ENCODE results near the gene DSCAML1. TPM values are rescaled to one million over a fixed set of nuclear protein-coding genes. Genes with fewer than 3 reads are reported as not detected.

The DSCAML1 gene
- total and polyA plus RNA-seq, 8 donors = 0.08 to 2.9 (median 0.45) TPM

- intact Hi-C loops (cut with DNase I; ENCODE audit: low total_unique reads) = no loop called here
- no peaks in the 10 kb centered on the region for H3K9me3 ChIP-seq
- no peak for DNase-seq
- H3K27ac ChIP-seq = no peak overlapping the region
- peaks cover 0 to 15% (median 0%) of the 10 kb centered on the region in 4 donors for H3K36me3 ChIP-seq
- H3K4me3 ChIP-seq = no peak overlapping the region
- peaks cover 0 to 35% (median 0%) of the 10 kb centered on the region in 3 donors for H3K27me3 ChIP-seq
- no peaks in the 10 kb centered on the region for H3K4me1 ChIP-seq
- no peak for TF ChIP-seq POLR2A (IDR thresholded peaks at IDR 0.05)
- no peak for TF ChIP-seq CTCF (IDR thresholded peaks at IDR 0.05)
- no peak for TF ChIP-seq EP300 (IDR thresholded peaks at IDR 0.05)
- no peak for TF ChIP-seq POLR2AphosphoS5 (IDR thresholded peaks at IDR 0.05)
- 84 to 90% (median 86%) methylated on average over 10 of the region's 10 CpGs for WGBS, 5 donors
Measured at GRCh38 chr11:117525866-117526542, 271.0 kb downstream of the DSCAML1 start.

GRCh38 chr11:117524468-117525183, 272.4 kb downstream of the DSCAML1 start:
- H3K36me3 ChIP-seq = peaks cover 0 to 15% (median 0%) of the 10 kb centered on the region in 4 donors
- intact Hi-C loops (cut with DNase I; ENCODE audit: low total_unique reads) = no loop called here
- H3K9me3 ChIP-seq = no peaks in the 10 kb centered on the region
- DNase-seq = no peak
- 85 to 91% (median 90%) methylated on average over 10 to 24 of the region's 24 CpGs for WGBS, 5 donors
- H3K4me3 ChIP-seq = no peak overlapping the region
- TF ChIP-seq POLR2AphosphoS5 (IDR thresholded peaks at IDR 0.05) (no peak), CTCF (IDR thresholded peaks at IDR 0.05) (no peak), POLR2A (IDR thresholded peaks at IDR 0.05) (no peak), EP300 (IDR thresholded peaks at IDR 0.05) (no peak)
- H3K27ac ChIP-seq = no peak overlapping the region
- peaks cover 0 to 21% (median 0%) of the 10 kb centered on the region in 3 donors for H3K27me3 ChIP-seq
- H3K4me1 ChIP-seq = no peaks in the 10 kb centered on the region

GRCh38 chr11:117523680-117524079, 273.3 kb downstream of the DSCAML1 start:
- 50 to 90% (median 78%) methylated on average over 3 of the region's 3 CpGs for WGBS, 5 donors
- intact Hi-C loops (cut with DNase I; ENCODE audit: low total_unique reads) = no loop called here

GRCh38 chr11:117521974-117522373, 275.0 kb downstream of the DSCAML1 start:
- Histone ChIP-seq H3K4me1 (no peaks in the 10 kb centered on the region), H3K27ac (no peak overlapping the region), H3K9me3 (no peaks in the 10 kb centered on the region), H3K27me3 (no peaks in the 10 kb centered on the region), H3K36me3 (peaks cover 0 to 15% (median 0%) of the 10 kb centered on the region in 4 donors), H3K4me3 (no peak overlapping the region)
- TF ChIP-seq POLR2AphosphoS5 (IDR thresholded peaks at IDR 0.05) = no peak
- no peak for TF ChIP-seq POLR2A (IDR thresholded peaks at IDR 0.05)
- WGBS, 5 donors = 53 to 92% (median 89%) methylated on average over 4 of the region's 4 CpGs
- intact Hi-C loops (cut with DNase I; ENCODE audit: low total_unique reads) = no loop called here
- DNase-seq = no peak

More at GRCh38 chr11:117523680-117524079, 273.3 kb downstream of the DSCAML1 start:
- H3K9me3 ChIP-seq = no peaks in the 10 kb centered on the region
- peaks cover 0 to 12% (median 0%) of the 10 kb centered on the region in 3 donors for H3K27me3 ChIP-seq
- no peak overlapping the region for H3K4me3 ChIP-seq
- peaks cover 0 to 15% (median 0%) of the 10 kb centered on the region in 4 donors for H3K36me3 ChIP-seq
- no peaks in the 10 kb centered on the region for H3K4me1 ChIP-seq
- H3K27ac ChIP-seq = no peak overlapping the region
- no peak for TF ChIP-seq POLR2A (IDR thresholded peaks at IDR 0.05)
- DNase-seq = no peak

- no peaks in the 10 kb centered on the region for H3K27me3 ChIP-seq
- no peak overlapping the region for H3K27ac ChIP-seq
- no peak for DNase-seq
- H3K9me3 ChIP-seq = no peaks in the 10 kb centered on the region
- intact Hi-C loops (cut with DNase I; ENCODE audit: low total_unique reads) = no loop called here
- no peaks in the 10 kb centered on the region for H3K4me1 ChIP-seq
- peaks cover 0 to 24% (median 0%) of the 10 kb centered on the region in 4 donors for H3K36me3 ChIP-seq
- no peak overlapping the region for H3K4me3 ChIP-seq
- WGBS, 5 donors = 92 to 96% (median 94%) methylated on average over 20 to 21 of the region's 21 CpGs
- no peak for TF ChIP-seq EP300 (IDR thresholded peaks at IDR 0.05)
- no peak for TF ChIP-seq POLR2A (IDR thresholded peaks at IDR 0.05)
- no peak for TF ChIP-seq POLR2AphosphoS5 (IDR thresholded peaks at IDR 0.05)
- no peak for TF ChIP-seq CTCF (IDR thresholded peaks at IDR 0.05)
Measured at GRCh38 chr11:117520966-117521365, 276.1 kb downstream of the DSCAML1 start.
